GM12878 (cell line): ENCODE results near the gene MEIS2. TPM values are rescaled to one million over a fixed set of nuclear protein-coding genes. Genes with fewer than 3 reads are reported as not detected.

Source experiments
- ATAC-seq: fragments of 200-7000 bp; cut with Tn5 transposase; 3 replicates; pipeline ENCODE4 v1.9.1; 2020; ENCODE audit warnings: mild to moderate bottlenecking, moderate library complexity
- BruUV-seq: library from RNA; stranded (reverse); fragments of 400-500 nt; replicated peaks from 2 replicates; lab custom pipeline; 2021; lab: Mats Ljungman, UMichigan
- CTCF ChIA-PET: fragments of 300-600 bp; sonication (Branson Sonifier 250); formaldehyde crosslinking; extraction: SDS; loops from one replicate; lab custom pipeline; 2021; ENCODE audit warnings: inconsistent platforms; lab: Yijun Ruan, JAX
- POLR2A ChIA-PET: fragments of 350-600 bp; formaldehyde crosslinking; extraction: SDS; loops from one replicate; lab custom pipeline; 2021; ENCODE audit warnings: inconsistent platforms; lab: Charles Lee
- RAD21 ChIA-PET: fragments of 300-600 bp; sonication (Branson Sonifier 250); formaldehyde crosslinking; loops from one replicate; lab custom pipeline; 2023; ENCODE audit warnings: antibody characterized with exemption; ENCODE audit not compliant: unreplicated experiment; lab: Charles Lee
- SMC1A ChIA-PET: fragments of 300-600 bp; sonication (Branson Sonifier 250); formaldehyde crosslinking; loops from one replicate; lab custom pipeline; 2023; ENCODE audit not compliant: unreplicated experiment, uncharacterized antibody; lab: Charles Lee
- DNase-seq: peaks from one replicate; pipeline ENCODE4 v3.0.0-alpha.2; 2011; ENCODE audit warnings: low read depth, low spot score
- FAIRE-seq: peaks from 3 replicates; lab custom pipeline; 2011; peaks lifted over from hg19 to GRCh38; lab: Jason Lieb, UNC
- H2AFZ ChIP-seq: 2 replicates; pipeline ENCODE4 v1.6.0; 2011; ENCODE audit warnings: low read depth, low read length, control low read depth; ENCODE audit not compliant: control insufficient read depth
- H3K27ac ChIP-seq: 2 replicates; pipeline ENCODE4 v1.5.1; 2011; ENCODE audit warnings: control low read depth; ENCODE audit not compliant: control insufficient read depth, insufficient read depth
- H3K27me3 ChIP-seq, 2 experiments: replicated peaks in 1 of 2; 2 replicates each; pipeline versions ENCODE4 v1.6.0 to v1.6.1; 2011; ENCODE audit warnings: low read length in 1 of 2; ENCODE audit not compliant: control insufficient read depth in 2 of 2, insufficient read depth in 2 of 2
- H3K36me3 ChIP-seq, 2 experiments: 2 replicates each; pipeline ENCODE4 v1.5.1; 2011; ENCODE audit warnings: low read length in 1 of 2; ENCODE audit not compliant: control insufficient read depth in 2 of 2, insufficient read depth in 2 of 2
- H3K4me1 ChIP-seq: 2 replicates; pipeline ENCODE4 v1.6.1; 2011; ENCODE audit warnings: mild to moderate bottlenecking, low read length, moderate library complexity, mixed read lengths; ENCODE audit not compliant: control insufficient read depth, insufficient read depth
- H3K4me2 ChIP-seq: 2 replicates; pipeline ENCODE4 v1.6.0; 2011; ENCODE audit warnings: control low read depth; ENCODE audit not compliant: control insufficient read depth, insufficient read depth
- H3K4me3 ChIP-seq: fragments of 200-600 bp; sonication (generic); 2 replicates; pipeline ENCODE4 v1.5.1; 2016
- H3K79me2 ChIP-seq: 2 replicates; pipeline ENCODE4 v1.6.0; 2011; ENCODE audit warnings: low read length; ENCODE audit not compliant: control insufficient read depth, insufficient read depth
- H3K9ac ChIP-seq: 2 replicates; pipeline ENCODE4 v1.8.0; 2011; ENCODE audit warnings: low read length, control low read depth, mixed read lengths; ENCODE audit not compliant: control insufficient read depth, insufficient read depth
- H3K9me3 ChIP-seq: replicated peaks from 3 replicates; pipeline ENCODE4 v1.5.1; 2011; ENCODE audit warnings: mild to moderate bottlenecking, low read length; ENCODE audit not compliant: control insufficient read depth, insufficient read depth
- H4K20me1 ChIP-seq: 2 replicates; pipeline ENCODE4 v1.6.0; 2011; ENCODE audit not compliant: control insufficient read depth, insufficient read depth
- ASH2L ChIP-seq: fragments of 300-600, 200-600 bp; sonication (generic); IDR thresholded peaks from 2 replicates; pipeline ENCODE4 v1.6.1; 2017; ENCODE audit warnings: low read depth, mild to moderate bottlenecking, borderline replicate concordance
- EZH2 ChIP-seq: IDR thresholded peaks from 2 replicates; pipeline ENCODE4 v1.6.1; 2012; ENCODE audit warnings: low read depth, mild to moderate bottlenecking, control low read depth, inconsistent platforms, low read length, borderline replicate concordance; ENCODE audit not compliant: control insufficient read depth
- NFIC ChIP-seq: IDR thresholded peaks from 2 replicates; pipeline ENCODE4 v1.6.1; 2012; ENCODE audit warnings: low read depth, mild to moderate bottlenecking, inconsistent platforms, low read length, moderate library complexity
- NFYA ChIP-seq: IDR thresholded peaks from 2 replicates; pipeline ENCODE4 v1.6.1; 2011; ENCODE audit warnings: low read depth, mild to moderate bottlenecking, low read length, improper control_type of control experiment, borderline replicate concordance
- WRNIP1 ChIP-seq: IDR thresholded peaks from 2 replicates; pipeline ENCODE4 v1.6.1; 2011; ENCODE audit warnings: low read depth, low read length, improper control_type of control experiment, borderline replicate concordance
- ZSCAN29 ChIP-seq: fragments of 450-650 bp; IDR thresholded peaks from 2 replicates; pipeline ENCODE4 v1.6.1; 2017; ENCODE audit warnings: mild to moderate bottlenecking, moderate library complexity
- WGBS: methylation state at CpG from one replicate; pipeline ENCODE4 v1.1.6; 2016; ENCODE audit warnings: low lambda C conversion rate; ENCODE audit not compliant: insufficient replicate concordance, insufficient coverage; ENCODE audit errors: missing lambda C conversion rate; 5-methylcytosine and 5-hydroxymethylcytosine counted together
- in situ Hi-C: fragments of 300-500 bp; cut with MboI; formaldehyde crosslinking; loops from 9 replicates; pipeline ENCODE4 v1.14.3; 2018; ENCODE audit warnings: mixed read lengths
- intact Hi-C: fragments of 100-400 bp; cut with micrococcal nuclease; formaldehyde crosslinking; loops from one replicate; pipeline ENCODE4 v1.14.2; 2022; ENCODE audit not compliant: unreplicated experiment
- polyA plus RNA-seq, 11 experiments: library from polyadenylated mRNA; depleted of rRNA in 4 of 11; unstranded in 6 of 11; stranded (reverse) in 5 of 11; fragments of >200 nt; fragmentation: Nextera tagmentation in 4 of 11; fragmentation: Illumina TruSeq in 1 of 11; extraction: Ambion mirVana in 4 of 11; extraction: Trizol in 1 of 11; gene quantifications; 1 replicate in 1 of 11; 2 replicates in 10 of 11; pipeline versions ENCODE4 v1.2.1 to v1.2.3, GENCODE V29; 2011 to 2016; ENCODE audit warnings: inconsistent platforms in 2 of 11, missing spikeins in 2 of 11, low read depth in 1 of 11
- total RNA-seq, 4 experiments: library from RNA; depleted of rRNA in 3 of 4; stranded (reverse); fragments of >200 nt in 3 of 4; fragmentation: Illumina TruSeq in 1 of 4; extraction: Trizol in 1 of 4; gene quantifications; 2 replicates each; pipeline versions ENCODE4 v1.2.1 to v1.2.3, GENCODE V29; 2013 to 2021
- TF ChIP-seq, protein P1 (sequence below): IDR thresholded peaks from 2 replicates; pipeline ENCODE4 v1.6.1; 2012; ENCODE audit warnings: mild to moderate bottlenecking, low read depth, low read length

Gene MEIS2
- total and polyA plus RNA-seq, 10 of the 15 experiments (the other 5 are each of a cell fraction or from before 2014, with no cell fraction given) = 9.2 to 54.0 (median 20.4) TPM

- SMC1A ChIA-PET = interaction anchor here (0.7 to 12.8 kb wide), 8 partner anchors 19 to 603 kb away, joined by 3 to 130 read pairs (median 4); no protein-coding TSS in a partner anchor
- intact Hi-C loops = loop anchor here (10.0 kb wide), 1 partner anchor 1580 kb away; no protein-coding TSS in a partner anchor
Observed at GRCh38 chr15:37104424-37104981, 4.2 kb upstream of the MEIS2 start.

More at GRCh38 chr15:37104424-37104981, 4.2 kb upstream of the MEIS2 start:
- H2AFZ ChIP-seq = no peak overlapping the region
- ChIA-PET CTCF (interaction anchor here (1.0 to 5.2 kb wide), 11 partner anchors 19 to 1353 kb away, joined by 3 to 66 read pairs (median 4); no protein-coding TSS in a partner anchor), RAD21 (interaction anchor here (0.6 to 3.6 kb wide), 4 partner anchors 218 to 380 kb away, joined by 3 to 39 read pairs (median 3); no protein-coding TSS in a partner anchor), POLR2A (interaction anchor here (0.5 to 0.6 kb wide), 2 partner anchors 10 to 26 kb away, joined by 3 to 9 read pairs; no protein-coding TSS in a partner anchor)
- BruUV-seq = no TSS peak
- in situ Hi-C loops = loop anchor here (5.0 to 10.0 kb wide), 2 partner anchors 222 to 610 kb away; no protein-coding TSS in a partner anchor
- no peak overlapping the region for H3K4me3 ChIP-seq
- H3K9me3 ChIP-seq = no peaks in the 10 kb centered on the region
- TF ChIP-seq WRNIP1 = no peak
- TF ChIP-seq ZSCAN29 = no peak
- no peak for TF ChIP-seq NFYA
- TF ChIP-seq NFIC = no peak
- TF ChIP-seq EZH2 = no peak
- TF ChIP-seq ASH2L = no peak
- TF ChIP-seq, protein P1, sequence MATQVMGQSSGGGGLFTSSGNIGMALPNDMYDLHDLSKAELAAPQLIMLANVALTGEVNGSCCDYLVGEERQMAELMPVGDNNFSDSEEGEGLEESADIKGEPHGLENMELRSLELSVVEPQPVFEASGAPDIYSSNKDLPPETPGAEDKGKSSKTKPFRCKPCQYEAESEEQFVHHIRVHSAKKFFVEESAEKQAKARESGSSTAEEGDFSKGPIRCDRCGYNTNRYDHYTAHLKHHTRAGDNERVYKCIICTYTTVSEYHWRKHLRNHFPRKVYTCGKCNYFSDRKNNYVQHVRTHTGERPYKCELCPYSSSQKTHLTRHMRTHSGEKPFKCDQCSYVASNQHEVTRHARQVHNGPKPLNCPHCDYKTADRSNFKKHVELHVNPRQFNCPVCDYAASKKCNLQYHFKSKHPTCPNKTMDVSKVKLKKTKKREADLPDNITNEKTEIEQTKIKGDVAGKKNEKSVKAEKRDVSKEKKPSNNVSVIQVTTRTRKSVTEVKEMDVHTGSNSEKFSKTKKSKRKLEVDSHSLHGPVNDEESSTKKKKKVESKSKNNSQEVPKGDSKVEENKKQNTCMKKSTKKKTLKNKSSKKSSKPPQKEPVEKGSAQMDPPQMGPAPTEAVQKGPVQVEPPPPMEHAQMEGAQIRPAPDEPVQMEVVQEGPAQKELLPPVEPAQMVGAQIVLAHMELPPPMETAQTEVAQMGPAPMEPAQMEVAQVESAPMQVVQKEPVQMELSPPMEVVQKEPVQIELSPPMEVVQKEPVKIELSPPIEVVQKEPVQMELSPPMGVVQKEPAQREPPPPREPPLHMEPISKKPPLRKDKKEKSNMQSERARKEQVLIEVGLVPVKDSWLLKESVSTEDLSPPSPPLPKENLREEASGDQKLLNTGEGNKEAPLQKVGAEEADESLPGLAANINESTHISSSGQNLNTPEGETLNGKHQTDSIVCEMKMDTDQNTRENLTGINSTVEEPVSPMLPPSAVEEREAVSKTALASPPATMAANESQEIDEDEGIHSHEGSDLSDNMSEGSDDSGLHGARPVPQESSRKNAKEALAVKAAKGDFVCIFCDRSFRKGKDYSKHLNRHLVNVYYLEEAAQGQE = peak; percentile 59; the same call in 1 of the 2 replicates
- DNase-seq (no peak), ATAC-seq (no peak), FAIRE-seq (no peak)
- H3K4me1 ChIP-seq = no peaks in the 10 kb centered on the region; the same call in 1 of the 2 replicates
- peaks cover 3% of the 10 kb centered on the region for H3K79me2 ChIP-seq
- no peak overlapping the region for H3K27ac ChIP-seq
- H3K36me3 ChIP-seq = no peaks in the 10 kb centered on the region
- no peak overlapping the region for H3K4me2 ChIP-seq
- H3K27me3 ChIP-seq = peaks cover 1 to 22% of the 10 kb centered on the region in 2 experiments; a peak in 3 of 4 replicates
- no peak overlapping the region for H3K9ac ChIP-seq
- WGBS = 56% methylated on average over 12 of the region's 12 CpGs
- H4K20me1 ChIP-seq = no peaks in the 10 kb centered on the region
